ENCODE data around the gene MRPS31.

DNA sequence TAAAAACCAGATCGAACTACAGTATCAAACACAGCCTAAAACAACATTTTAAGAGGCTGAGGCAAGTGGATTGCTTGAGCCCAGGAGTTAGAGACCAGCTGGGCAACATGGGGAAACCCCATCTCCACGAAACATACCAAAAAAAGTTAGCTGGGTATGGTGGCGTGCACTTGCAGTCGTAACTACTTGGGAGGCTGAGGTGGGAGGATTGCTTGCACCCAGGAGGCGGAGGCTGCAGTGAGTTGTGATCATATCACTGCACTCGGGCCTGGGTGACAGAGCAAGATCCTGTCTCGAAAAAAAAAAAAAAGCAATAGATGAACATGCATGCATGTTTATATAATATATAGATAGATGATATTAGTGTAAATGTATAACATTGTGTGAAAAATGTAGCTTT is 5.2 kb upstream of the MRPS31 start:
- TF ChIP-seq, protein P1, sequence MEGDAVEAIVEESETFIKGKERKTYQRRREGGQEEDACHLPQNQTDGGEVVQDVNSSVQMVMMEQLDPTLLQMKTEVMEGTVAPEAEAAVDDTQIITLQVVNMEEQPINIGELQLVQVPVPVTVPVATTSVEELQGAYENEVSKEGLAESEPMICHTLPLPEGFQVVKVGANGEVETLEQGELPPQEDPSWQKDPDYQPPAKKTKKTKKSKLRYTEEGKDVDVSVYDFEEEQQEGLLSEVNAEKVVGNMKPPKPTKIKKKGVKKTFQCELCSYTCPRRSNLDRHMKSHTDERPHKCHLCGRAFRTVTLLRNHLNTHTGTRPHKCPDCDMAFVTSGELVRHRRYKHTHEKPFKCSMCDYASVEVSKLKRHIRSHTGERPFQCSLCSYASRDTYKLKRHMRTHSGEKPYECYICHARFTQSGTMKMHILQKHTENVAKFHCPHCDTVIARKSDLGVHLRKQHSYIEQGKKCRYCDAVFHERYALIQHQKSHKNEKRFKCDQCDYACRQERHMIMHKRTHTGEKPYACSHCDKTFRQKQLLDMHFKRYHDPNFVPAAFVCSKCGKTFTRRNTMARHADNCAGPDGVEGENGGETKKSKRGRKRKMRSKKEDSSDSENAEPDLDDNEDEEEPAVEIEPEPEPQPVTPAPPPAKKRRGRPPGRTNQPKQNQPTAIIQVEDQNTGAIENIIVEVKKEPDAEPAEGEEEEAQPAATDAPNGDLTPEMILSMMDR (conservative IDR thresholded peaks at IDR 0.05), result no peak
- no peak for TF ChIP-seq EZH2 (IDR thresholded peaks at IDR 0.05; ENCODE audit: low read depth)
